GM19099 (cell line): ENCODE data around the gene GPR157.

Source experiments
- POLR2A ChIP-seq: IDR thresholded peaks from 3 replicates; pipeline ENCODE4 v1.6.1; 2011; ENCODE audit warnings: low read depth; ENCODE audit not compliant: insufficient read length; ENCODE audit errors: extremely low read depth

The GPR157 gene

DNA sequence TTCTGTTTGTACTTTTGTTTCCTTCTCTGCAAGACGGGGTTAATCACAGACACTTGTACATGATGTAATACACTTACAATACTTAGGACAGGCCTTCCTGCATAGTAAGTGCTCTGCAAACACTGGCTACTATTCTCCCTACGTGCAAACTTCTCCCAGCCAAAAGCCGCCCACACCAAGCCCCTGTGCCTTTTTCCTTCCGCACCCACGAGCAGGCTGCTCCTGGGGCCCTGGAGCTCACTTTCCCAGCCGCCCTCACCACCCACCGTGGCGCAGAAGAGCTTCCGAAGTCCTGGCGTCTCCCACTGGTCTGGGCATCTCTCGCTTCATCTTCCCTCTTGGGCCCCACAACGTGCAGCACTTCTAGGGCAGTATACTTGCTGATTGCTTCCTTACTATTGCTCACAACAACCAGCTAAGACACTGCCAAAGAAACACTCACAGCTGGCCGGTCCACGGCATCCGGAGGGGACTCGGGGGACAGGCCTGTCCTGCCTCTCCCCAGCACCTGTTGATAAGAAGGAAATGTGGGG lies 22.5 kb upstream of the GPR157 start:
- TF ChIP-seq POLR2A, result no peak

DNA sequence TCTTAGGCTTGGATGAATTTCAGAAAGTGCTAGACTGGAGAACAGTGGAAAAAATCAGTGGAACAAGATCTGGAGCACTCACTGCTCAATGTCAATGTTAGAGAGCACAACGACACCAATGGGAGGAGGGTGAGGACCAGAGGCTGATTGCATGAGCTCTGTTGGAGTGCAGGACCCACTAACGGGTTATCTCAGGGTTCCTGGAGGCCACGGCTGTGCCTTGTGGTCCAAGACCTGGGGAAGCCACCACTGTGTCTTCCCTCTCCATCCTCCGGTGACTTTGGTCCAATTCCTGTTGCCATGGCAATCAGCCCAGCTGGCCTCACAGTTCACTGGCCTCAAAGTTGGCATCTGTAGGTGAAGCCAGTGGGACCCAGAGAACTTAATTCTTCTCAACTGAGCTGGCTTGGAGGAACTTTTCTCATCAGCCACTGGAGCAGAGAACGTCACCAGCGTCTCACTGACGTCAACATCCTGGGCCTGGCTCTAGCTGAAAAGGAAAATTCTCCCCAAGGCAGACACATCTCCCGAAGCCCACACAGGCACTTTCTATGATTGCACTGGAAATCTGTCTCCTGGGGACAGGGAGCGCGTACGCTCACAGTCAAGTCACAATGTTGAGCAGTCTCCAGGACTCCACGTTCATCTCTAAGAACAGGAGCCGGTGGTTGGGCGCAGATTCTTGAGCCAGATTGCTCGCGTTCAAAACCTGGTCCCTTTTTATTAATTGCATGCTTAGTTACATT lies 21.9 kb upstream of the GPR157 start:
- TF ChIP-seq POLR2A, result no peak

DNA sequence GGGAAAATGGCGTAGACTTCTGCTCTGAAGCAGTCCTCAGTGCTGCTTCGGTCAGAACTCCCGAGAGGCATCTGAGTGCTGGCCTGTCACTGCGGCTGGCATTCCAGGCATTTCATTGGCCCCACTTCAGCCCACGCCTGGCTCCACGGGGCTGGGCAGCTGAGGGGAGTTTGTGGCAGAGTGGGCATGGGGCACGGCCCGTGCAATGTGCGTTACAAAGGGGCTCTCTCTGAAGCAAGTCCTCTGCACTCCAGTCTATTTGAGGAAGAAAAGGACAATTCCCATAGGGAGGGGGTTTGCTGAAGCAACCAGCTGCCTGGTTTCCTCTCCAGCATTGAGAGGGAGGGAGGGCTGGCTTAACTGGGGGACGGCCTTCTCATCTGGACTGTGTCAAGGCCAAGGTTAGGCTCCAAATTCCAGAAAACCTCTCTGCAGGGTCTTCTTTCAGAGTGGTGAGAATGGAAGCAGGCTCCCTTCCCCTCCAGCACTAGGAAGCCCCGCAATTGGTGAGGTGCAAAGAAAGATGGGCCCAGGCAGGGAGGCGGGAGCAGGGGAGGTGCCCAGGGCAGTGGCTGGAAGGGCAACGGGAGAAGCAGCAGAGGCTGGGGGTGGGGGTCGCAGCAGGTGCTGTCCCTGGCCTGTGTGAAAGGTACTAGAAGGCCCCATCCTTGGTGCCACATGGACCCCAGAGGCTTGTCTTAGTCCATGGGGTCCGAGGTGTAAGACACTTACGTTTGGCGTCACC lies 21.1 kb upstream of the GPR157 start:
- no peak for TF ChIP-seq POLR2A

DNA sequence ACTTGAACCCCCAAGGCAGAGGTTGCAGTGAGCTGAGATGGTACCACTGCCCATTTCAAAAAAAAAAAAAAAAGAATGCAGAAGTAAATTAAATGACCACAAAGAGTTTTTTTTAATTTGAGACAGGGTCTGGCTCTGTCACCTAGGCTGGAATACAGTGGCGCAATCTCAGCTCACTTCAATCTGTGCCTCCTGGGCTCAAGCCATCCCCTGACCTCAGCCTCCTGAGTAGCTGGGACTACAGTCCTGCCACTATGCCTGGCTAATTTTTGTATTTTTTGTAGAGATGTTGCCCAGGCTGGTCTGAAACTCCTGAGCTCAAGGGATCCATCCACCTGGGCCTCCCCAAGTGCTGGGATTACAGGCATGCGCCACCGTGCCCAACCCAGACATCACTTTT lies 20.2 kb upstream of the GPR157 start:
- TF ChIP-seq POLR2A, result no peak

- TF ChIP-seq POLR2A, result no peak
Measured at GRCh38 chr1:9146156-9146555, 17.3 kb upstream of the GPR157 start.

- no peak for TF ChIP-seq POLR2A
Measured at GRCh38 chr1:9145714-9146113, 16.8 kb upstream of the GPR157 start.

DNA sequence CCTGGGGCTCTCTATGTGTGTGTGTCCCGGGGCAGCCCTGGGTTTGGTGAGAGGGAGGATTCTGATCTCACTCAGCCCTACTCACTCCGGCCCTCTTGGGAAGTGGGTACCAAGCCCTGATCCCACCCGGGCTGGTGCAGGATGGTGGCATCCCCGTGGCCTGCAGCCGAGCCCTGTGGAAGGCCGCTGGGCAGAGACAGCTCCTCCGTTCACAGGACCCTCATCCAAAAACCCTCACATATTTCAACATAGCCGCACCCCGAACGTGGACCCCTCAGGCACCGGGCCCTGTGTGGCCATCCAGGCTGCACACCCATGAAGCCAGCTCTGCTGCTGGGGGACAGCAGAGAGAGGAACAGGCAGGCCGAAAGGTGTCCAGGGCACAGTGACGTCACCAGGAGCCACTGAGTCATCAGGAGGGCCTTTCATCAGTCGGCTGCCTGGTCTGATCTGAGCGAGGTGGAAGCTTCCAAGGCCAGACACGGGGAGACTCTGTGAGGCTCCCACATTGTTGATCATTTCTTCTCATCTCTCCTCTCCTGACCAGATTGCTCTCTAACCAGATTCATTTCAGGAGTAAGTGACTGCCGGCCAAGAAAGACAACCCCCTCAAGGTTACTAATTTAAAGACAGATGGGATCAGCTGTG lies 16.2 kb upstream of the GPR157 start:
- no peak for TF ChIP-seq POLR2A

- TF ChIP-seq POLR2A, result no peak
Measured at GRCh38 chr1:9143250-9143649, 14.3 kb upstream of the GPR157 start.

GRCh38 chr1:9139930-9140329 lies 11.0 kb upstream of the GPR157 start:
- no peak for TF ChIP-seq POLR2A

- TF ChIP-seq POLR2A, result no peak
Measured at GRCh38 chr1:9136932-9137331, 8.0 kb upstream of the GPR157 start.

GRCh38 chr1:9135073-9135836 lies 6.4 kb upstream of the GPR157 start:
- no peak for TF ChIP-seq POLR2A

GRCh38 chr1:9133870-9134585 lies 5.1 kb upstream of the GPR157 start:
- no peak for TF ChIP-seq POLR2A

DNA sequence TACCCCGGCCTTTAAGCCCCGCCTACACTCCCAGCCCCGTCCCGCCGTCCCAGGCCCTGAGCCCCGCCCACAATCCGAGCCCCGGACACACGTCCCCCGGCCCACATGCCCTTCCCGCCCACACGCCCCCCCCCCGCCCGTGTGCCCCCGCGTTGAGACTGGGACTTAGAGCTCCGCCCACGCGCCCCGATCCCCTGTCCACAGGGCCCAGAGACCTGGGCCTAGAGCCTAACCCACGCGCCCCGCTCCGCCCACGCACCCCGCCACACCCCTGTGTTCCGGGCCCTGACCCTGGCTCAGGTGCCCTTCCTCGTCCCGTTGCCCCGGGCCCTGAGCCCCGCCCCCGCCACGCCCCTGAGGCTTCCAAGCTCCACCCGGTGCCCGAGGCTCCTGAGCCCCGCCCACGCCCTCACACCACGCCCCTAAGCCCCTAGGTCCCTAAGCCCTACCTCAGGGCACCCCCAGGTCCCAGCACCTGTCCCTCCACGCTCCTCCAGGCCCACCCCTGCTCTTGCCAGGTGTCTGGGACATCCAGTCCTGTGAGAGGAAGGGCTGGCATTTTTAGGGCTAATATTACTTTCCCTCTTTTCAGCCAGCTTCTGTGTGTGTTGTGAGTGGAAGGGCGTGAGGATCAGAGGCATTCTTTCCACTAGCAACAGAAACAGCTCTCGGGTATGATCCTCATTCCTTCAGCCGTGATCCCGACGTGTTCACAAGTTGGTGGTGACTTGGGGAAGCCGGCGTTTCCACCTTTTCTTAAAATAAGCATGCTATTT lies 552 bp upstream of the GPR157 start:
- TF ChIP-seq POLR2A, result no peak

- TF ChIP-seq POLR2A, result no peak
Measured at GRCh38 chr1:9128166-9128519, 759 bp downstream of the GPR157 start.
